Anterior cingulate cortex (tissue), 58 donors: ENCODE measurements around the gene HOOK2.
"Not testable (repeated sequence)": the region's sequence is repeated elsewhere in the genome, so short reads cannot be mapped to it uniquely, and the experiment has no call there.

Experiments
- DNase-seq, 58 donors: peaks; one replicate each; lab custom pipeline; 2025; lab: John Stamatoyannopoulos, UW

The HOOK2 gene

GRCh38 chr19:12723641-12724426 is 51.5 kb downstream of the HOOK2 start, which contains the start of gene TNPO2:
TNPO2 (minus strand) TSS chr19:12723932; CDS start chr19:12720977, 2,955 bp downstream.
- peak in 56 of 58 donors; percentile 4 to 73 (median 46) for DNase-seq

GRCh38 chr19:12723381-12723640 is 52.0 kb downstream of the HOOK2 start:
- DNase-seq: no peak

DNA sequence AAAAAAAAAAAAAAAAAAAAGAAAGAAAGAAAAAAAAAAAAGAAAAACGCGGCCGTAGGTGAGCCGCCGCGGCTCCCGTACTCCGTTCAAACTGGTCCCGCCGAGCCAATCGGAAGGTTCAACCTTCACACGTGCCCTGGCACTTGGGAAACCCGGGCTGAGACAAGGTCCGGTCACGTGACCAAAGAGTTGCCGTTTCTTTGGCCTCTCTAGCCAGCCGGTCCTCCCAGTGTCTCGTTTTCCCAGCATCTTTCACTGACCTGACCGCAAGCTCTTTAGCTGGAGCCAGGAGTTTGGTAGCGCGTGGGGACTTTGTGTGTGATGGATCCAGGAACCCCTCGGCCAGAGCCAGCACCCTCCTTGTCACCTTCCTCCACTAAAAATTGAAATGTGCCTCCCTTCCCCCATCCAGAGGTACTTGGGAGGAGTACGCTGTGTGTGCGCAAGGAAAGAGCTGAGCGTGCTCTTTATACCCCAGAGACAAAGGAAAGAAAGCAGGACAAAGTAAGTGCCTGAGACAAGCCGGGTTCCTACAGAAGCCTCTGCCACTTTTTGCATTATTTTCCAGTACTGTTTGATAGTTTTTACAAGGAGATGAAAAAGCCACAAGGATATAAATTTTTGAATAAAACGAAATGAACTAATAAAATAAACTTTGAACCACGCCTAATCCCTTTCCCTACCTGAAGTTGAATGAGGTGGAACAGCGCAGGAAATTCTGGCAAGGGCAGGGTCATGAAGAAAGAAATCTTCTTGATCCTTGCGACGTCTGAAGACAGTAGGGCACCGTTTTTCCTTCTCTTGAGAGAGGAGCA is 52.6 kb downstream of the HOOK2 start:
- peak; percentile 34 to 99 (median 93) for DNase-seq

- peak in 51 of 58 donors; percentile 9 to 77 (median 54) for DNase-seq
Observed at GRCh38 chr19:12721656-12722565, 53.4 kb downstream of the HOOK2 start.

DNA sequence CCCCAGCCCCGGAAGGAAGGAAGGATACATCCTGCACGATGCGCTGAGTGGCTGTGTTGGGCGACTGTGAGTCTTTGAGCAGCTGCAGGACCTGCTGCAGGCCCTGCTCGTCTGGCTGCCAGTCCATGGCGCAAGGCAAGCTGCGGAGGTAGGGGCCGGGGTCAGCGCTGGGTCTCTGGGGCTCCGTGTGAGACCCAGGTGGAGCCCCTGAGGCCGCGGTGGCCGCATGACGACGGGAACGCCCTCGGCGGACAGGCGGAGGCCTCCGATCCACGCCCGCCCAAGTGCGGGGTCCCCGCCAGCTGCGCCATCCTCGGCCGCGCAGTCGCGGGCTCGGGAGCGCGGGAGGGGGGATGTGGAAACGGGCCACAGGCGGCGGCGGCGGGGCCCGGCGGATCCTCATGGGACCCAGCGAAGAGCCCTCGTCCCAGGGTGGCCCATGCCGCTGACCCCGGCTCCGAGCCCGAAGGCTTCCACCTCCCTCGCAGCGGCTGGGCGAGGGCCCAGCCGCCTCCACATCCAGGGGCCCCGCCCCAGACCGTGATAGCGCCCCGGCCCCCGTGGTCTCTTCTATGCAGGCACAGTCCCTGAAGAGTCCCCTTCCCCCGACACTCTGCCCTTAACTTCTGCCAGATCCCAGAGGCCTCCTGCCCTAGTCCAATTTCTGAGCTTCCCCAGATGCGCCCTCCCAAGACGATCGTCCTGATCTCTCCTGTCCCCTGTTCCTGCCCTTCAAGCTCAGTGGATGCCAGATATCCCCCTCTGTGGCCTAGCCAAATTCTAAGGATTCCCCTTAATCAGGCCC is 54.3 kb downstream of the HOOK2 start:
- peak in 23 of 58 donors; percentile 4 to 62 (median 26) for DNase-seq

GRCh38 chr19:12720296-12720695 is 55.1 kb downstream of the HOOK2 start:
- no peak for DNase-seq

GRCh38 chr19:12715929-12716328 is 59.4 kb downstream of the HOOK2 start:
- DNase-seq: no peak

DNA sequence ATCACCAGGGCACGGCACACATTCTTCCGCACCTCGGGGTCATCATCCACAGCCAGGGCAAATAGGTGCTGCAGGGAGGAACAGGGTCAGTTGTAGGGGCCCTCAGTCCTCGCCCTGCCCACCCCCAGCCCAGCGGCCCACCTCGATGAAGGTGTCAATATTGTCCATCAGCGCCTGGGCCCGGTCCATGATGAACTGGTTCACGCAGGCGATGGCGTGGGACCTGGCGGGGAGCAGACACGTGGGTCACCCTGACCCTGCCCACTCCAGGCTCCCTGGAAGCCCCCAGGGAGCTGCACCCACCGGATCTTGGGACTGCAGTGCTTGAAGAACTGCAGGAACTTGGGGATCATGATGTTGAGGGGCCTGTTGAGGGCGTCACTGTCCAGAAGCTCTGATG is 60.2 kb downstream of the HOOK2 start:
- DNase-seq: no peak

GRCh38 chr19:12713304-12713703 is 62.0 kb downstream of the HOOK2 start:
- not testable (repeated sequence) for DNase-seq
